ENCODE measurements around the gene IL36RN. TPM values are rescaled to one million over a fixed set of nuclear protein-coding genes. Genes with fewer than 3 reads are reported as not detected.

IL36RN gene
- total RNA-seq, 4 donors from 2014 or later = not detected

DNA sequence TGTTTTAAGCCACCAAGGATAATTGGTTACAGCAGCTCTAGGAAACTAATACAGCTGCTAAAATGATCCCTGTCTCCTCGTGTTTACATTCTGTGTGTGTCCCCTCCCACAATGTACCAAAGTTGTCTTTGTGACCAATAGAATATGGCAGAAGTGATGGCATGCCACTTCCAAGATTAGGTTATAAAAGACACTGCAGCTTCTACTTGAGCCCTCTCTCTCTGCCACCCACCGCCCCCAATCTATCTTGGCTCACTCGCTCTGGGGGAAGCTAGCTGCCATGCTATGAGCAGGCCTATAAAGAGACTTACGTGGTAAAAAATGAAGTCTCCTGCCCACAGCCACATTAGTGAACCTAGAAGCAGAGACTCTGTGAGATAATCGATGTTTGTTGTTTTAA, 5.3 kb downstream of the IL36RN start:
- no peak for TF ChIP-seq POLR2A (IDR thresholded peaks at IDR 0.05)
- TF ChIP-seq, protein P1, sequence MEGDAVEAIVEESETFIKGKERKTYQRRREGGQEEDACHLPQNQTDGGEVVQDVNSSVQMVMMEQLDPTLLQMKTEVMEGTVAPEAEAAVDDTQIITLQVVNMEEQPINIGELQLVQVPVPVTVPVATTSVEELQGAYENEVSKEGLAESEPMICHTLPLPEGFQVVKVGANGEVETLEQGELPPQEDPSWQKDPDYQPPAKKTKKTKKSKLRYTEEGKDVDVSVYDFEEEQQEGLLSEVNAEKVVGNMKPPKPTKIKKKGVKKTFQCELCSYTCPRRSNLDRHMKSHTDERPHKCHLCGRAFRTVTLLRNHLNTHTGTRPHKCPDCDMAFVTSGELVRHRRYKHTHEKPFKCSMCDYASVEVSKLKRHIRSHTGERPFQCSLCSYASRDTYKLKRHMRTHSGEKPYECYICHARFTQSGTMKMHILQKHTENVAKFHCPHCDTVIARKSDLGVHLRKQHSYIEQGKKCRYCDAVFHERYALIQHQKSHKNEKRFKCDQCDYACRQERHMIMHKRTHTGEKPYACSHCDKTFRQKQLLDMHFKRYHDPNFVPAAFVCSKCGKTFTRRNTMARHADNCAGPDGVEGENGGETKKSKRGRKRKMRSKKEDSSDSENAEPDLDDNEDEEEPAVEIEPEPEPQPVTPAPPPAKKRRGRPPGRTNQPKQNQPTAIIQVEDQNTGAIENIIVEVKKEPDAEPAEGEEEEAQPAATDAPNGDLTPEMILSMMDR (IDR thresholded peaks at IDR 0.05) = no peak
- Histone ChIP-seq H3K9me3 (no peaks in the 10 kb centered on the region), H3K27me3 (no peaks in the 10 kb centered on the region), H3K27ac (no peak overlapping the region), H3K4me1 (no peaks in the 10 kb centered on the region), H3K36me3 (no peaks in the 10 kb centered on the region), H3K4me3 (replicated peaks in 1 of 3) (no peak overlapping the region)
- intact Hi-C loops (cut with DNase I) = no loop called here
- no peak for DNase-seq
- 68 to 91% methylated on average over 5 of the region's 5 CpGs for WGBS, 2 donors

DNA sequence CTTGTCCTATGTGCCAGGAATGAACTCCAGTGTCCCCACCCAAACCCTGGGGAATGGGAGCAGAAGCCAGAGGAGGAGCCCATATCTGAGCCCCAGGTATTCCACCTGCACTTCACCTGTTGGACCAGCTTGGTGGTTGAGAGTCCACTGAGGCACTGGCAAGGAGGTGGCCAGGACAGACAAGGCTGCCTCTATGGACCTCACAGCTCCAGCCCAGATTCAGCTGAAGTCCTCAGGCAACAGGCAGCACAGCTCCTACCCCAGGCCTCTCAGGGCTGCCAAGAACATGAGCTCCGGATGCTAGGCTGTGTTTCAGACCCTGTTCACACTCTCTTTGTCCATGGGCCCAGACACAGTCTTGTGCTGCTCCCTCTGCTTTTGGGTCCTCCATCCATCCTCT, 5.9 kb downstream of the IL36RN start:
- WGBS, 2 donors = 85 to 90% methylated on average over 1 of the region's 1 CpG
- H3K9me3 ChIP-seq = no peaks in the 10 kb centered on the region
- H3K27me3 ChIP-seq = no peaks in the 10 kb centered on the region
- H3K27ac ChIP-seq = no peak overlapping the region
- no peaks in the 10 kb centered on the region for H3K36me3 ChIP-seq
- no peak for DNase-seq
- intact Hi-C loops (cut with DNase I) = no loop called here
- no peak for TF ChIP-seq POLR2A (IDR thresholded peaks at IDR 0.05)
- TF ChIP-seq, protein P1 (IDR thresholded peaks at IDR 0.05) = no peak
- no peak overlapping the region for H3K4me3 ChIP-seq (replicated peaks in 1 of 3)
- H3K4me1 ChIP-seq = no peaks in the 10 kb centered on the region

DNA sequence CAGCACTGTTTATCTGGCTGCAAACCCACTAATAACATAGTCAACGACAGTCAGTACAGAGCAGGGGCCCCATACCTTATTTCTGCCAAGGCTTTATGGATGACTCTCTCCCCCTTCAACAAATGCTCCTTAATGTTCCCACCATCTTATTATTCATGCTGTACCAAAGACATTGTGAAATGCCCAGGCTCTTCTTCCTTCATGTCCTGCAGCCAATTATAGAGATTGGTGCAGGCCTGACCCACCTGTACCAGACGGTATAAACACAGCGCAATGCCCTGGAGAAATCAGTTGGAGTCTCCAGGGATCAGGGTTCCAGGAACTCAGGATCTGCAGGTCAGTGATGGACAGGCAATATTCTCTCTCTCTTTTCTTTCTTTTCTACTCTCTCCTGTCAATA, 8.7 kb downstream of the IL36RN start, which contains the start of gene IL1F10:
Gene IL1F10, plus strand, starts transcription at position 290 of the 400 bp plus-strand sequence. CDS start 4,769 bp downstream, outside the sequence.
- WGBS, 2 donors = 86 to 88% methylated on average over 3 of the region's 3 CpGs
- intact Hi-C loops (cut with DNase I) = no loop called here
- TF ChIP-seq, protein P1 (IDR thresholded peaks at IDR 0.05) = no peak
- no peak for TF ChIP-seq POLR2A (IDR thresholded peaks at IDR 0.05)
- H3K27ac ChIP-seq = no peak within 1 kb of the TSS
- H3K4me3 ChIP-seq (replicated peaks in 1 of 3) = no peak within 1 kb of the TSS
- no peaks in the 10 kb centered on the region for H3K9me3 ChIP-seq
- DNase-seq = no peak
- no peaks in the 10 kb centered on the region for H3K36me3 ChIP-seq
- H3K27me3 ChIP-seq = no peaks in the 10 kb centered on the region
- H3K4me1 ChIP-seq = no peaks in the 10 kb centered on the region

DNA sequence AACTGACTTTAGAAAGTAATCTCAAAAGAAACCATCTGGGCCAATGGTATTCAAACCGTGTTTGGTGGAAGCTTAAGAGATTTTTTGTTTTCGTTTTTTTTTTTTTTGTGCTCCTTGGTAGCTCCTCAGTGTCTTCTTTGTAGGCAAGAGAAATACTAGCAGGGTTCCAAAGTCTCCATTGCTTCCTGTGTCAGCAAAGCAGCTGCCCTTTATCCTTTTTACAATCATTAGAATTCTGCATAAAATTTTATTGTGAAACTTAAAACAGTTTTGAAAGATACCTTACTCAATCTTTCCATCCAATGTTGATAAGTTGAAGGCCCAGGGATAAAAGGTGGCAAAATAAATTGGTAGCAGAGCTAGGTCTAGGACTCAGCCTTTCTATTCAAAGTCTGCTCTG, 9.3 kb downstream of the IL36RN start:
- Histone ChIP-seq H3K36me3 (no peaks in the 10 kb centered on the region), H3K27ac (no peak overlapping the region), H3K4me3 (replicated peaks in 1 of 3) (no peak overlapping the region), H3K9me3 (no peaks in the 10 kb centered on the region), H3K4me1 (no peaks in the 10 kb centered on the region), H3K27me3 (no peaks in the 10 kb centered on the region)
- intact Hi-C loops (cut with DNase I) = no loop called here
- TF ChIP-seq, protein P1 (IDR thresholded peaks at IDR 0.05) = no peak
- no peak for TF ChIP-seq POLR2A (IDR thresholded peaks at IDR 0.05)
- no peak for DNase-seq
- WGBS, 2 donors = 79 to 83% methylated on average over 2 of the region's 2 CpGs

DNA sequence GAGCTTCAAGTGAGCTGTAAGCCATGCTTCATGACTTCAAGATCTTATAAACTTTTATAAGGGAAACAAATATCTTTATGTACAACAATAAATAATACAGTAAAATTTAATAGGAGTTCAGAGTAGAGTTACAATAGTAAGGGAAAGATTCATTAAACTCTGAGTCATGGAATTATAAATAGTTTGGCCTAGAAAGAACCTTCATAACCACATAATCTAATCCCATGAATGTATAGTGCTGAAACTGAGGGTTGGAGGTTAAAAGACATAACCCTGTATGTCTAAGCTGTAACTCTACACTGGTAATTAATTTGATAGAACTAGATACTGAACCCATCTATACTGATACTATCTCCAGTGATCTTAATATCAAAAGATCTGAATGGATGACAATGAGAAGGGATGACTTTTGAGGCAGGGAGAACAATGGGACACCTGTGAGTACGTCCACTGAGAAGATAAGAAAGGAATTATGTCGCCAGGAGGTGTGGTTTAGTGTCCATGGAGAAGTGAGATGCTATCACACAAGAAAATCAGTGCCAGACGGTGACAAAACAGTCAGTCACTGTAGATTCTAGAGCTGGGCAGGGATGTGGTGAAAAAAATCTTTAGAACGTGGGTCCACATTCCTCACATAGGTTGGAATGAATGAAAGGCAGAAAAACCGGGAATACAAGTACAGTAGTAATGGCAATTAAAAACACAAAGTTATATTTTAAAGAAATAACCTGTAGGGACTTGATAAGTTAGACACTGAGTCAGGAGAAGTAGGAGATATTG, 9.9 kb downstream of the IL36RN start:
- no peaks in the 10 kb centered on the region for H3K27me3 ChIP-seq
- intact Hi-C loops (cut with DNase I) = no loop called here
- no peaks in the 10 kb centered on the region for H3K4me1 ChIP-seq
- no peak overlapping the region for H3K4me3 ChIP-seq (replicated peaks in 1 of 3)
- 52 to 58% methylated on average over 5 of the region's 5 CpGs for WGBS, 2 donors
- no peaks in the 10 kb centered on the region for H3K36me3 ChIP-seq
- no peak for DNase-seq
- TF ChIP-seq POLR2A (IDR thresholded peaks at IDR 0.05) = no peak
- H3K9me3 ChIP-seq = no peaks in the 10 kb centered on the region
- no peak overlapping the region for H3K27ac ChIP-seq

Measured in thyroid gland (tissue), 4 donors.